Fibroblast of skin of back (primary cell): ENCODE measurements around the gene MPV17L.
"Not testable (repeated sequence)": the region's sequence is repeated elsewhere in the genome, so short reads cannot be mapped to it uniquely, and the experiment has no call there.

Source experiments
- DNase-seq: peaks from one replicate; pipeline ENCODE4 v3.0.0-alpha.2; 2013

The MPV17L gene

DNA sequence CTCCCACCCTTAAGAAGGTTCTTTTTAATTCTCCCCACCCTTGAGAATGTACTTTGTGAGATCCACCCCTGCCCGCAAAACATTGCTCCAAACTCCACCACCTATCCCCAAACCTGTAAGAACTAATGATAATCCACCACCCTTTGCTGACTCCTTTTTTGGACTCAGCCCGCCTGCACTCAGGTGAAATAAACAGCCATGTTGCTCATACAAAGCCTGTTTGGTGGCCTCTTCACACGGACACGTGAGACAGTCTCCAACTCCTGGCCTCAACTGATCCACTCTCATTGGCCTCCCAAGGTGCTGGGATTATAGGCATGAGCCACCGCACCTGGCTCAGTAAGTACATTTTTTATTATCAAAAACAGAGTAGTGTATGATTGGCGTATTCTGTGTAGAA is 13.9 kb downstream of the MPV17L start:
- not testable (repeated sequence) for DNase-seq

GRCh38 chr16:15415511-15415985 is 20.0 kb downstream of the MPV17L start:
- peak; percentile 46 for DNase-seq

DNA sequence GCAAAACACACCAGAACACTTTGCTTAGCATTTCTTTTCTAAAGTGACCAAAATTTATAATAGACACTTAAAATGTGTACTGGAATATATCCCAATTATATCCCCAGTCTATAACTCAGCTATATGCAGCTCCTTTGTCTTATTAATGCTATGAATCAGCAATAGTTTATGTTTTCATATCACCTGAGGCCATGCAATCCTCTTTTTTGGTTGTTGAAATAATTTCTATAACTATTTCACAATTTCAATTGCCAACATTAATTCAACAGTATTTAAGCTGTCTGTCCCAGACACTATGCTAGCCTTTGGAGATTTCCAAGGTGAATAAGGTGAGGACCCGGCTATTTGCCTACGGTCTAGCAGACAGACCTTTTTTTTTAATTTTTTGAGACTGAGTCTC is 21.6 kb downstream of the MPV17L start:
- DNase-seq = no peak

GRCh38 chr16:15418206-15418605 is 22.7 kb downstream of the MPV17L start:
- DNase-seq = no peak

GRCh38 chr16:15421696-15422095 is 26.1 kb downstream of the MPV17L start:
- not testable (repeated sequence) for DNase-seq

DNA sequence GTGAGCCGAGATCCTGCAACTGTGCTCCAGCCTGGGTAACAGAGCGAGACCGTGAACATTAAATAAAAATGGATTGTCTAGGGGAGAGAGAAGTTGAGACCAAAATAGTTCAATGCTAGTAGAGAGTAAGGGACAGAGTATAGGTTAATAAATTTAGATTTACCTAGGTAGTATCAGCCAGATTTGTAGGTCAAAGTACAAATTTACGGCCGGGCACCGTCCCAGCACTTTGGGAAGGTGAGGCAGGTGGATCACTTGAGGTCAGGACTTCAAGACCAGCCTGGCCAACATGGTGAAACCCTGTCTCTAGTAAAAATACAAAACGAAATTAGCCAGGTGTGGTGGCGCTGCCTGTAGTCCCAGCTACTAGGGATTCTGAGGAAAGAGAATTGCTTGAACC is 26.7 kb downstream of the MPV17L start:
- DNase-seq = no peak

GRCh38 chr16:15425861-15426260 is 30.3 kb downstream of the MPV17L start:
- no peak for DNase-seq

GRCh38 chr16:15426796-15427195 is 31.2 kb downstream of the MPV17L start:
- no peak for DNase-seq

GRCh38 chr16:15427648-15428239 is 32.2 kb downstream of the MPV17L start:
- peak; percentile 91 for DNase-seq

DNA sequence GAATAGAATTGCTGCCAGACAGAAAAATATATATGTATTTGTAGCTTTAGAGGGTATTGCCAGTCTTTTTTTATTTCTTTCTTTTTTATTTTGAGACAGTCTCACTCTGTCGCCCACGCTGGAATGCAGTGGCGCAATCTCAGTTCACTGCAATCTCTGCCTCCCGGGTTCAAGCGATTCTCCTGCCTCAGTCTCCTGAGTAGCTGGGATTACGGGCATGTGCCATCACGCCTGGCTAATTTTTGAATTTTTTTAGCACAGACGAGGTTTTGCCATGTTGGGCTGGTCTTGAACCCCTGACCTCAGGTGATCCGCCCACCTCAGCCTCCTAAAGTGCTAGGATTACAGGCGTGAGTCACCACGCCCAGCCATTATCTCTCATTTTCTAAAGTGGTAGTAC is 35.3 kb downstream of the MPV17L start:
- not testable (repeated sequence) for DNase-seq

DNA sequence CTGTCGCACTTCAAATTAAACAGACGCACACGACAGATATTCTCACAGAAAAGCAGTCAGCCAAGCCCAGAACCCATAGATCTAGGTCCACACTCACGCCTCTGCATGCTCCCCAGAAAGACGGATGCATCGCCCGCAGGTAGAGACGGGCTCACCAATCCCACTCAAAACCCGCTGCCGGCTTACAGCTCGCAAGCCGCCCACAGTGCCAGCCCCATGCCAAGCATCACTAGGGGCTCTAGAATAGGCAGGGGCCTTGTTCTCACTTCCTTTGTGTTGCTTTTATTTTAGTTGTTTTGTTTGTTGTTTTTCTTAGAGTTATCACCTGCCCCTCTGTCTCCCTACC is 38.5 kb downstream of the MPV17L start:
- no peak for DNase-seq

- peak; percentile 87 for DNase-seq
Measured at GRCh38 chr16:15434425-15435215, 39.1 kb downstream of the MPV17L start, which contains the start of gene BMERB1. TSS of gene BMERB1 (plus strand) at chr16:15434588. CDS start at chr16:15434654, 66 bp downstream.

DNA sequence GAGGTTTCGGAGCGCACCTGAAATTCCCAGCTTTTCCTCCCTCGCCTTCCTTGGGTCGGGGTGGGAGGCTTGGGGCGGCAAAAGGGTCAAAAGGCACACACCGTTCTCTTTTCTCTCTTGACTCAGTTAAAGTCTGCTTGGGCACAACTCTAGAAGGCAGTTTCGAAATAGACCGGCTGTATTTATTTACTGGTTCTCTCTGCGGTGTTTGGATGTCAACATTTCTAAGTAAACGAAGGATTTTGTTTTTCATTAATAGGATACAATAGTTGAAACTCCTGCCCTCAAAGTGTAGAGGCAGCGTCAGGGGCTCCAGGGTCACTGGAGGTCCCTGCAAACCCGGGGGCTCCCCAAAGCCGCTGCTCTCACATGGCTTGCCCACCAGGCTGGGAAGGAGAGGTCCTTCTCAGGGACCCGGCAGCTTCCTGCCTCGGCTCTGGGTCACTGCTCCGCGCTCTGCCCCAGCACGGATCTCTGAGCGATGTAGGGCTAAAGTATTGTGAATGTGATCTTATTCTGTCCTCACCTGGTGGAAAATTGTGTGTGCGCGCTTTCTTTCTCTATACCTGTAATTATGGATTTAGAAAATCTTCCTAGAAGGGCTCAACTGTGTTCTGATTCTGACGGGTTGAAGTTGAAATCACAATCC is 39.8 kb downstream of the MPV17L start:
- DNase-seq = no peak

GRCh38 chr16:15439102-15439501 is 43.5 kb downstream of the MPV17L start:
- no peak for DNase-seq

GRCh38 chr16:15439521-15439920 is 44.0 kb downstream of the MPV17L start:
- no peak for DNase-seq

GRCh38 chr16:15440852-15441251 is 45.3 kb downstream of the MPV17L start:
- peak; percentile 86 for DNase-seq

- DNase-seq = peak; percentile 44
Measured at GRCh38 chr16:15442140-15442539, 46.6 kb downstream of the MPV17L start.

GRCh38 chr16:15443753-15444152 is 48.2 kb downstream of the MPV17L start:
- no peak for DNase-seq

GRCh38 chr16:15444264-15444663 is 48.7 kb downstream of the MPV17L start:
- no peak for DNase-seq

GRCh38 chr16:15445450-15445849 is 49.9 kb downstream of the MPV17L start:
- no peak for DNase-seq

DNA sequence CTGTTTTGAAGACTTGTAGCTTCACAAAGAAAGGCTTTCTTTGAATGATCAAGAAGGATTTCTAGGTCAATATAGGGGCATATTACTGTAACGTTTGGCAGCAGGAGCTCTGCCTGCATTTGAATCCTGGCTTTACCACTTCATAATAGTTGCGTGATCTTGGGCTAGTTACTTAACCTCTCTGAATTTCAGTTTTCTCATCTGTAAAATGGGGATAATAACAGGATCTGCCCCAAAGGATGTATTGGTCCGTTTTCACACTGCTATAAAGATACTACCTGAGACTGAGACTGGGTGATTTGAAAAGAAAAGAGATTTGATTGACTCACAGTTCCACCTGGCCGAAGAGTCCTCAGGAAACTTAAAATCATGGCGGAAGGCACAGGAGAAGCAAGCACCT is 51.3 kb downstream of the MPV17L start:
- no peak for DNase-seq

DNA sequence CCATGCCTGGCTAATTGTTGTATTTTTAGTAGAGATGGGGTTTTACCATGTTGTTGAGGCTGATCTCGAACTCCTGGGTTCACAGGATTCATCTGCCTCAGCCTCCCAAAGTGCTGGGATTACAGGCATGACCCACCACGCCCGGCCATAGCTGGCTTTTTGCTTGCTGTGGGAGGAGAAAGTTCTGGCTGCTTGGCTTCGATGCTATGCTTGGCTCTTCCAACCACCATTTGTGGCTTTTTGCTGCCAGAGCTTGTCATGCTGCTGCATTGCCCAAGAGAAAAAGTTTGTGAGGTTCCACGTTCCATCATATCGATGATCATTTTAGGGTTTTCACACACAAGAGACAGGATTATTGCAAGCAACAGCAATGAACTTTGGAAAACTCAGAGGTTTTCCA is 55.1 kb downstream of the MPV17L start:
- DNase-seq = no peak

DNA sequence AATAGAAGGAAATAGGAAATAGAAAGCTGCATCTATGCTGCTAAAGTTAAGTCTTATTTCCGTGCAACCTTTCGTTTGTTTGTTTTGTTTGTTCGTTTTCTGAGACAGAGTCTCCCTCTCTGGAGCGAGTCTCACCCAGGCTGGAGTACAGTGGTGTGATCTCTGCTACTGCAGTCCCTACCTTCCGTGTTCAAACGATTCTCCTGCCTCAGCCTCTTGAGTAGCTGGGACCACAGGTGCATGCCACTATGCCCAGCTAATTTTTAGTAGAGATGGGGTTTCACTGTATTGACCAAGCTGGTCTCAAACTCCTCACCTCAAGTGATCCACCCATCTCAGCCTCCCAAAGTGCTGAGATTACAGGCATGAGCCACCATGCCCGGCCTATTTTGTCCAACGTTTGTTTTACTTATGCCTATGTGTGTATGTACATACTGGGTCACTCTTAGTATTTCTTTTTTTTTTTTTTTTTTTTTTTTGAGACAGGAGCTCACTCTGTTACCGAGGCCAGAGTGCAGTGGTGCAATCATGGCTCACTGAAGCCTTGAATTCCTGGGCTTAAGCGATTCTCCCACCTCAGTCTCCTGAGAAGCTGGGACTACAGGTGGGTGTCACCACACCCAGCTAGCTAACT is 55.7 kb downstream of the MPV17L start:
- no peak for DNase-seq
